Activated effector memory CD4-positive, alpha-beta T cell treated with anti-CD3 and anti-CD28 coated beads, Interleukin-2, amount 50 U/mL, for 16 hours (primary cell): ENCODE data around the gene NAV2.
"Not testable (repeated sequence)": the region's sequence is repeated elsewhere in the genome, so short reads cannot be mapped to it uniquely, and the experiment has no call there.

Experiments used
- DNase-seq: peaks from one replicate; pipeline ENCODE4 v3.0.0-alpha.2; 2020

Gene NAV2

GRCh38 chr11:19959648-19960059, 247.0 kb downstream of the NAV2 start:
- no peak for DNase-seq

- DNase-seq: not testable (repeated sequence)
Measured at GRCh38 chr11:19960410-19960809, 247.8 kb downstream of the NAV2 start.

DNA sequence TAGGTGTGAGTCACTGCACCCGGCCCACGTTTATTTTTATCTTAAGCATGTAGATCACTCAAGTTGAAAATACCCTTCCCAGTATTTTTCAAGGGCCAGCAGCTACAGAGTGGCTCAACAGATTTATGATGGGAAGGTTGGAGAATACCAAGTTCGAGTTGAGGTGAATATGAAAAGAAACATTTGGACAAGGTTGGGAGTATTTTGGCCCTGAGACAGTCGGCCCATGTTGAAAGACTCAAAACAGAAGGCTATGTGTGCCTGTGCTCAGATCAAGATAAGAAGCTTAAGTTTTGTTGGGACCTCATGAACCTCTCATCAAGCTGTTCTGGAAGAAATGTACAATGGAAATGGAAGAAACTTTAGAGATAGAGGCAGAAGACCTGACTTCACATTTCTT, 248.6 kb downstream of the NAV2 start:
- DNase-seq: no peak

- DNase-seq: no peak
Measured at GRCh38 chr11:19962053-19962800, 249.6 kb downstream of the NAV2 start.

- no peak for DNase-seq
Measured at GRCh38 chr11:19962801-19963175, 250.2 kb downstream of the NAV2 start.

DNA sequence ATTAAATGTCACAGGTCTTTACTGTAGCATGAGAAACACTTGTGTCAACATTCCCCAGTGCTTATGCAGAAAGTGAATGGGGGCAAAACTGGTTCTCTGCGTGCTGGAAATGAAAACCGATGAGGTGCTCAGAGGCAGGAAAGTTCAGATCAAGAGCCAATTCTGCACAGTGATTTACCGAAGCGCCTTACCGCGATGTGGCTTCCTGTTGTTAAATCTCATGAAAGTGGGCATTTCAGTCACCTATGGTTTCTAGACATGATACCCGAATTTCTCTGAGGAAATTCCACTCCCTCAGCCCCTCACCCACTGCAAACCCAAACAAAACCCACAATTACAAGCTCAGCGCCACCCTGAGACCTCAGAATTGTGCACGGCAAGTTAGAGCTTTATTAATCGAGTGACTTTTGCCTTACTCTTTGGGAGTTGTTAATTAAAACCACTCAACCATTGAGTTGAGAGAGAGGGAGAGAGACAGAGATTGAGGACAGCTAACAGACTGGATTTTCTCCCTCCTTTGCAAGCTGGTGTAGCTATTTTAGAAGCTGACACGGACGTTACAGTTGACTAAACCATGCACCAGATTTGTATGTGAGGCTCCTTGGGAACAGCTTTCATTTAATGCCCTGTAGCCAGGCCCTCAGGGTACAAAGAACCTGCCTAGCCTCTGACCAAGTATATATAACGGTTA, 251.2 kb downstream of the NAV2 start:
- no peak for DNase-seq

GRCh38 chr11:19966441-19966840, 253.8 kb downstream of the NAV2 start:
- DNase-seq: no peak

GRCh38 chr11:19966927-19967326, 254.3 kb downstream of the NAV2 start:
- no peak for DNase-seq

DNA sequence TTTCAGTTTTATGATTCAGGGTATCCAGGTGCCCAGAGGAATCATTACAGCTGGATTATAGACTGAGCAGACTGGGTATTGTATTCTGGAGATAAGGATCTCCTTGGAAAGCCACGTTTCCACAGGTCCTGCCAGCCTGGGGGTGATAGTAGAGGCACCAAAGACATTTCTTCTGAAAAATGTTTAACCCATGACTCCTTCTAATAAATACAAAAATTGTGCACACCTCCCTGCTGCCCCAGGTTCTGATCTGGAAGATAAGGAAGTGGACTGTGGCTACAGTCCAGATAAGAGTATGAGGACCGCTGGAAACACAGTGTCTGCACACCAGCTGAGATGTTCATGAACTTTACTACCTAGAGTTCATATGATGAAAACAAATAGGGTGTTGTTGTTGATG, 255.2 kb downstream of the NAV2 start:
- no peak for DNase-seq

- DNase-seq: no peak
Measured at GRCh38 chr11:19968860-19969259, 256.2 kb downstream of the NAV2 start.

- DNase-seq: no peak
Measured at GRCh38 chr11:19970944-19971343, 258.3 kb downstream of the NAV2 start.

DNA sequence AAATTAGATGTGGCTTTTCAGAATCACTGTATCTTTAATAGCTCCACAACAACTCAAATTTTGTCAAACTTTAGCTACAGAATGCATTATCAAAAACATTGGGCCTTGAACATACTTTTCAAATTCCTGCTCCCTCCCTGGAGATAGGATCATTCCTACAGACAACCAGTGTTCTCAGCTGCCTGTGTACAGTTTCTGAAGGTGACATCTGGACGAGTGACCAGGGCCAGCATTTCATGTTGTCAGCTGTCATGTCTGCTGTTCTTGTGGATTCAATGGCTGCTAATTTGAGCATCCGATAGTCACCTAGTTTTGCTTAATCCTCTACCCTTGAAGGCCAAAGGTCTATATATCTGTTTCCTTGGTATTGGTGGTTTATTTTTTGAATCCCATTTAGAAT, 259.5 kb downstream of the NAV2 start:
- no peak for DNase-seq

DNA sequence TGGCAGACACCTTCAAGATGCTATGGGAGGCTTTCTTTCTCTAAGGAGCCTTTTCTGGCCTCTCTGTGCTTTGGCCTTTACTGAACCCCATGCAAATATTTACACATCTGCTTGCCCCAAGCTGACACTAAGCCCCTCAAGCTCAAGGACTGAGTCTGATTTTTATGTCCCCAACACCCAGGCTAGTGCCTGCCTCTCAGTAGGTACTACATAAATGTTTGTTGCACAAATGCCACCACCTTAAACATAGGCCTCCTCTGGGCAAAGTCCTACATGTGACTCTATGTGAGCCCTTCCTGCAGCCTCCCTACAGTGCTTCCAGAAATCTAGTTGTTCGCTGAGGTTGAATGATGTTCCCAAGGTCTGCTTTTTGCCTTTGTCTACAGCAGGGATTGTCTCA, 260.0 kb downstream of the NAV2 start:
- DNase-seq: no peak

DNA sequence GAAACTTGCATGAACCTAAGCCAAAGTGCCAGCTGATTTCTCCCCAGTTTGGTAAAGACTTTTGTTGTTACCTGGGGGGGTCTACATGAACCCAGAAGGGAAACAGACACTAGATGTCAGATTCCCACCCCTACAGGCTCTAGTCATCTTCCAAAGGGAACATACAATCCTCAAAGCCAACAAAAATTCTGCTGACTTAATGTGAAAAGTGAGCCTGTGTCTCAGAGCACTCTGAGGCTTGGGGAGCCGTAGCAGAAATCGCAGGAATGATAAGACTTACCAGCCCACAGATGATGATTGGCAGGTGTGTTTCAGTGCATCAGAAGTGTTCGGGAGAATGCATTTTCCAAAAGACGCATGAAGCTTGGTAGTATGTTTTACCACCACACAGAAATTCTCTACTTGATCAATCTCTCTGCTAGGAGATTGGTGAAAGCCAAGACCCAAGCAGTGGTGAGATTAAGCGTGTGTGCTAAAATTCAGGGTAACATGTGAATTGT, 260.5 kb downstream of the NAV2 start:
- no peak for DNase-seq

DNA sequence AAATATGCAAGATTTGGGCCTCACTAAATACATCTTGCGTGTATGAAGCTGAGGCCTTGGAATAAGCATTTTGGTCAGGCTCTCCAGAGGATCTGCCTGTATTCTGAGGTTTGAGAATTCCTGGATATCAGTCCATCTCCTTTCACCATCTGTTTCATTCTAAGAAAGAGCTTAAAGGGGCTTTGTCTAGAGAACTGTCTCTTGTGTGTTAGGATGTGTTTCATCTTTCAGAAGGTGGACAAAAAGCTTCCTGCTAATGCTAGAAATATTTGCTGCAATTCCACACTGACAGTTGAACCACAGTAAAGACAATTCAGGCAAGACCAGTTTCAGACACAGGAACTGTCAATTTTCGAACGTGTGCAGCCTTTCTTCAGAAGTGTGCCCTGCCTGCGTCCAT, 262.2 kb downstream of the NAV2 start:
- DNase-seq: no peak

DNA sequence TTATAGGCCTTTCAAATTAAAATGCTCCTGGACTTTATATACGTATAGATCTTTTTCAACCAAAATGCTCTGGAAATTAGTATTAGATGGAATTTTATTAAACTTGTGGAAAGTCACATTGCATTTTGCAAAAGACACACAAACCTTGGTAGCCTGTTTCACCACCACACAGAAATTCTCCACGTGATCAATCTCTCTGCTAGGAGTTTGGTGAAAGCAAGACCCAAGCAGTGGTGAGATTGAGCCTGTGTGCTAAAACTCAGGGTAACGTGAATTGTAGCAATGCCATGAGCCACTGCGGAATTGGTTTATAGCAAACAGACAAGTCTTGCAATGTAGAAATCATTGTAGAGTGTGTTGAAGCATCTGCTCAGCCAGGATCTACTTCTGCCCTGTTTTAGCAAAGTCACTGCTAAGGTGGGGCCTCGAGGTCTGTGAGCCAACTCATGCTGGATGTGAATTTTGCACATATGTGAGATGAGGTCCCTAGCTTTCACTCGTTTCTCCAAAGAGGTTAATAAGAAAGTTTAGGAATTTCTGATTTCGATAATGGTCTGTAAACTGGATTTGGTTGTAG, 262.9 kb downstream of the NAV2 start:
- DNase-seq: no peak

GRCh38 chr11:19976281-19976941, 263.8 kb downstream of the NAV2 start:
- DNase-seq: no peak

DNA sequence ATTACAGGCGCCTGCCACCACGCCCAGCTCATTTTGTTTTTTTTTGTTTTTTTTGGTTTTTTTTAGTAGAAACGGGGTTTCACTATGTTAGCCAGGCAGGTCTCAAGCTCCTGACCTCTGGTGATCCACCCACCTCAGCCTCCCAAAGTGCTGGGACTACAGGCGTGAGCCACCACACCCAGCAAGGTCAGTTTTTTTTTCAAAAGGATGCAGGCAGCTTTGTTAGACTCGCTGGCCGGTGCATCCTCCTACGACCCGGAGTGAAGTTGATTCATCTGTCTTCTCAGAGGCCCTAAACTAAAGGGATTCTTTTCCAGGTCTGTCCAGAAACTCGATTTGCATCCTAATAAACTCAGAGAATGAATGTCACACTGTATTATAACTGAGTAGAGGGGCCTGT, 265.3 kb downstream of the NAV2 start:
- DNase-seq: no peak

DNA sequence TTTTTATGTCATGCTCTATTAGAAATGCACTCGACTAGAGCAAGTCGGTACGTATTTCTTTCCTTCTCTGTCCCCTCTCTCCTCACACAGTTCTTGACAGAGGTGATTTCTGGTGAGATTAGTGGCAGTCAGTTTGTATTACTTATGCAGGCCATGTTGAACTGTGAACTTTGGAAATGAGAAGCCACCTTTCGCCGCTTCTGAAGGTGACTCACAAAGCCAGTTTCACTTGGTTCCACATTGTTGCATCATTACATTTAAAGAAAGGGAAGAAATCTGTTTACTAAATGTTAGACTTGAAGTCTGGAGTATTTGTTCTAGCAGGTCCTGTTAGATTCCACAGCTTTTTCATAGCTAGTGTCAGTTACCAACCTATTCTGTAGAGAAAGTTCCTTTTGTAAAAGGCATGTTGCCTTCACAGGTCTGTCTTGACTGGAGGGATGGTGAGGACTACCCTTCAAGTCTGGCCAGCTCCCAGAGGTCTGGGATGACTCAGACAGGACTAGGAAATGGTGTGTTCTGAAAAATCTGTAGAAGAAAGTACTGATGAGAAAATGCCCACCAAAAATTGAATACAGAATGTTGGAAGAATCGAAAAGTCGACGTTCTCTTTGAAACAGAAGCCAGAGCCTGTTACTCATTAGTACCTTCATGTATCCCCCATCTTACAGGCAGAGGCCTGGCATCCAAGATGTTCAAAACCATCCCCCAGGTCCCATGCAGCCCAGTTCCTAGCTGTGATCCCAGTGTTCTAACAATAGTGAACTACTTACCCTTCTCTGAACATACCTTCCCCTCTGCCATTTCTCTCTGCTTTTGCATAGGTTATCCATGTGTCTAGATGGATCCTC, 266.3 kb downstream of the NAV2 start:
- no peak for DNase-seq

- no peak for DNase-seq
Measured at GRCh38 chr11:19979519-19979845, 266.8 kb downstream of the NAV2 start.

- DNase-seq: no peak
Measured at GRCh38 chr11:19980388-19980787, 267.8 kb downstream of the NAV2 start.

- DNase-seq: no peak
Measured at GRCh38 chr11:19980957-19981669, 268.5 kb downstream of the NAV2 start.
